ENCODE measurements around the gene PRRT2.
"Not testable (repeated sequence)": the region's sequence is repeated elsewhere in the genome, so short reads cannot be mapped to it uniquely, and the experiment has no call there.

The PRRT2 gene

GRCh38 chr16:29833219-29833618, 21.2 kb downstream of the PRRT2 start:
- not testable (repeated sequence) for DNase-seq (ENCODE audit: low read depth)

GRCh38 chr16:29834079-29834478, 22.1 kb downstream of the PRRT2 start:
- no peak for DNase-seq (ENCODE audit: low read depth)

- no peak for DNase-seq (ENCODE audit: low read depth)
Observed at GRCh38 chr16:29835926-29836325, 23.9 kb downstream of the PRRT2 start.

- no peak for DNase-seq (ENCODE audit: low read depth)
Observed at GRCh38 chr16:29836623-29837022, 24.6 kb downstream of the PRRT2 start.

- DNase-seq (ENCODE audit: low read depth) = no peak
Observed at GRCh38 chr16:29837841-29838240, 25.8 kb downstream of the PRRT2 start.

- DNase-seq (ENCODE audit: low read depth) = no peak
Observed at GRCh38 chr16:29839822-29840221, 27.8 kb downstream of the PRRT2 start.

- no peak for DNase-seq (ENCODE audit: low read depth)
Observed at GRCh38 chr16:29840240-29840639, 28.2 kb downstream of the PRRT2 start.

GRCh38 chr16:29841631-29842030, 29.6 kb downstream of the PRRT2 start:
- no peak for DNase-seq (ENCODE audit: low read depth)

- DNase-seq (ENCODE audit: low read depth) = no peak
Observed at GRCh38 chr16:29842732-29843346, 30.8 kb downstream of the PRRT2 start.

GRCh38 chr16:29843931-29844330, 31.9 kb downstream of the PRRT2 start:
- no peak for DNase-seq (ENCODE audit: low read depth)

- DNase-seq (ENCODE audit: low read depth) = no peak
Observed at GRCh38 chr16:29844575-29845331, 32.8 kb downstream of the PRRT2 start.

- no peak for DNase-seq (ENCODE audit: low read depth)
Observed at GRCh38 chr16:29845656-29846055, 33.7 kb downstream of the PRRT2 start.

GRCh38 chr16:29848420-29849297, 36.7 kb downstream of the PRRT2 start:
- peak; percentile 66 for DNase-seq (ENCODE audit: low read depth)

GRCh38 chr16:29849505-29849904, 37.5 kb downstream of the PRRT2 start:
- no peak for DNase-seq (ENCODE audit: low read depth)

- no peak for DNase-seq (ENCODE audit: low read depth)
Observed at GRCh38 chr16:29850998-29851397, 39.0 kb downstream of the PRRT2 start.

GRCh38 chr16:29852654-29853053, 40.7 kb downstream of the PRRT2 start:
- DNase-seq (ENCODE audit: low read depth) = no peak

- DNase-seq (ENCODE audit: low read depth) = no peak
Observed at GRCh38 chr16:29854520-29855100, 42.6 kb downstream of the PRRT2 start.

- no peak for DNase-seq (ENCODE audit: low read depth)
Observed at GRCh38 chr16:29857133-29857760, 45.3 kb downstream of the PRRT2 start.

- no peak for DNase-seq (ENCODE audit: low read depth)
Observed at GRCh38 chr16:29858149-29858849, 46.3 kb downstream of the PRRT2 start.

GRCh38 chr16:29858974-29859373, 47.0 kb downstream of the PRRT2 start:
- no peak for DNase-seq (ENCODE audit: low read depth)

GRCh38 chr16:29860218-29860617, 48.2 kb downstream of the PRRT2 start:
- DNase-seq (ENCODE audit: low read depth) = no peak
